HG03025 (cell line): Measurements from ENCODE around the gene UPF2.
"Not testable (repeated sequence)": the region's sequence is repeated elsewhere in the genome, so short reads cannot be mapped to it uniquely, and the experiment has no call there.

ENCODE experiments used
- ATAC-seq: cut with Tn5 transposase; IDR thresholded peaks from one replicate; pipeline ENCODE4 v1.9.1; 2021; ENCODE audit warnings: mild to moderate bottlenecking, moderate library complexity; ENCODE audit not compliant: unreplicated experiment, low FRiP score

Gene UPF2

DNA sequence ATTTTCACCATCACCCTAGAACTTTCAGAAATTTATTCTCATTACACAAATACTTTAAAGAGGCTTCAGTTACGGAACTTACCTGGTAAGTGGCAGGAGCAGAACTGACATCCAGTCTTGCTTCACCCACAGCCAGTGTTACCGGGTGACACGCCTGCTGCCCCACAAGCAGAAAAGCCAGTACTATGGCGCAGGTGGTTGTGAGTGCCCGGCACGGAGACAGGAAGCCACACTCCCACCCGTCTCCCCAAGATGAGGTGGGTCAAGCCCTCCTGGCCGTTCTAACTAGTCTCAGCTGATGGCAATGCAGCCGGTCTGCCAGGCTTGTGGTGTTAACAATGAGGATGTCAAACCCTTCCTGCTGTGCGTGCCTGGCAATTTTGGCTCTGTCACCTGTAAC is 132.5 kb downstream of the UPF2 start:
- no peak for ATAC-seq

DNA sequence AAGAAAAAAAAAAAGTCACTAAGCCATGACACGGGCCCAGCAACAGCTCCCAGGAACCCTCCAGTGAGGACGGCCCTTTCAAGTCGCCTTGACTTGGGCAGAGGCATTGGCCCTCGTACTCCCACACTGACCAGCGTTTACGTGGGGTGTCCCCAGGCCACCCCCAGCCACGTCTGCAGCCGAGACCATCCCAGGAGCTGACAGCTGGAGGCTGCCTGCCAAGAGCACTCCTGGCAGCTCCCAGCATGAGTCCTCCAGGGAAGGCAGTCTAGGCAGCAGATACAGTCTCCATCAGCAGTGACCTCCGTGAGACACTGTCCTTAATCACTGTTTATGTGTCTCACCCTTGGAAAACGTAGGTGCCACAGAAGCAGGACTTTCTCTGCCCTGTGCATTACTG is 133.0 kb downstream of the UPF2 start:
- no peak for ATAC-seq

- no peak for ATAC-seq
Observed at GRCh38 chr10:11908991-11909390, 133.6 kb downstream of the UPF2 start.

DNA sequence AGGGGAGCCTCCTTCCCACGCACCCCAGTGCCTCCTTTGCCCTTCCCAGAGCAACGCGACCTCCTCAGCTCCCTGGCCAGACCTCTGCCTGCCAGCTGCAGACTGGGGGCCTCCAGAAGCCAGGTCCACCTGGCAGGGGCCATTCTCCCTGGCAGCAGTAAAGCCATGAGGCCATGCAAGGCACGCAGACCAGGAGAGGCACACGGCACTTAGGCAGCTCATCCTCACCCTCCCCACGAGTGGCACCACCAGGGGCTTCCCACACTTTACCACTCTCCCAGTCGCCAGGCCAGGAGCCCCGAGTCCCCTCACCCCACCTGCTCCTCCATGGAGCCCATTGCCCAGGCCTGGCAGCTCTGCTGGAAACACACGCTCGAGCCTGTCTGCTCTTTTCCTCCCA is 134.1 kb downstream of the UPF2 start:
- no peak for ATAC-seq

DNA sequence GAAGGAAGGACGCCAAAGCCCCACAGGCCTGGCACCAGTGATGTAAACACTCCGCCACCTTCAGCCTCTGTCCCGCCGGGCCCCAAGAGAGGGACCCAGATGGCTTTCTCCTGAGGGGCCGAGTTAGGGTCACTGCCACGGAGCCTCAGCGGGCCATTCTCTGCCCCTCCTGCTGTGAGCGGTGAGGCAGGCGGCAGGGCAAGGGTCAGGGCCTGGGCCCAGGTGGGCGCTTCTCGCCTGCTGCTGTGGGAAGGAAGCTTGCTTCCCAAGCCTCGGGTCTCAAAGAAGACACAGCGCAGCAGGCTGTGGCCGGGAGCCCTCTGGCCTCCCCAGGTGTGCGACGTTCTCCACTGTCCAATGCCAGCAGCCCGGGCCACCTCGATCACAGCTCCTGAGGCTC is 134.7 kb downstream of the UPF2 start:
- no peak for ATAC-seq

DNA sequence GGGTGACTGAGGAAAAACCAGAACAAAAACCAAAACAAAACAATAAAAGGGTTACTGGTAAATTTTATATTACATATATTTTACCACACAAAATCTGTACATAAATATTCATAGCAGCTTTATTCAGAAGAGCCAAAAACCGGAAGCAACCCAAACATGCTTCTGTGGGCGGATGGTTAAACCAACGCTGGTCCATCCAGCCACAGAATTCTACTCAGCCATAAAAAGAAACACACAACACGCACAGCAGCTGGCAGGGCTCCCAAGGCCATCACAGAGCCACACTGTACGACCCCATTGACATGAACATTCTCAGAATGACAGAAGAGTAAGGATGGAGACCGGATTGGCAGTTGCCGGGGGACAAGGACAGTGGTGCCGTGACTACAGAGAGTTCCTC is 135.9 kb downstream of the UPF2 start:
- ATAC-seq = no peak

GRCh38 chr10:11902646-11903045 is 140.0 kb downstream of the UPF2 start:
- no peak for ATAC-seq

- ATAC-seq = no peak
Observed at GRCh38 chr10:11901833-11902475, 140.7 kb downstream of the UPF2 start.

DNA sequence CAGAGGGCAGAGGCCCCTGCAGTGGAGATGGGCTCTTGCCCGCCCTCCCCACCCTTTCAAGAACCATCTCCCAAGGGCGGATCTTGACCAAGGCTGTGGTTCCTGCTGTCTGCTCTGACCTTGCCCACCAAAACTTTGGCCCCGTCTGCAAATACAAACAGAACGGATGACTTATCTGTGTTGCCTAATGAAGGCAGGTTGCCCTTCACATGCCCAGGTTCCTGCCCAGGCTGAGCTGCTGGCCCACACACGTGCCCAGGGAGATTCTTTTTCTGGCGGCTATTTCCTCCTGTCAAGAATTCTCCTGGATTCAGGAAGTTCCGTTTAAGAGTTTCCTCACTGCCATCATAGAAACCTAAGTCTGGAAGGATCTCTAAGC is 141.2 kb downstream of the UPF2 start:
- no peak for ATAC-seq

- ATAC-seq = no peak
Observed at GRCh38 chr10:11901036-11901301, 141.6 kb downstream of the UPF2 start.

DNA sequence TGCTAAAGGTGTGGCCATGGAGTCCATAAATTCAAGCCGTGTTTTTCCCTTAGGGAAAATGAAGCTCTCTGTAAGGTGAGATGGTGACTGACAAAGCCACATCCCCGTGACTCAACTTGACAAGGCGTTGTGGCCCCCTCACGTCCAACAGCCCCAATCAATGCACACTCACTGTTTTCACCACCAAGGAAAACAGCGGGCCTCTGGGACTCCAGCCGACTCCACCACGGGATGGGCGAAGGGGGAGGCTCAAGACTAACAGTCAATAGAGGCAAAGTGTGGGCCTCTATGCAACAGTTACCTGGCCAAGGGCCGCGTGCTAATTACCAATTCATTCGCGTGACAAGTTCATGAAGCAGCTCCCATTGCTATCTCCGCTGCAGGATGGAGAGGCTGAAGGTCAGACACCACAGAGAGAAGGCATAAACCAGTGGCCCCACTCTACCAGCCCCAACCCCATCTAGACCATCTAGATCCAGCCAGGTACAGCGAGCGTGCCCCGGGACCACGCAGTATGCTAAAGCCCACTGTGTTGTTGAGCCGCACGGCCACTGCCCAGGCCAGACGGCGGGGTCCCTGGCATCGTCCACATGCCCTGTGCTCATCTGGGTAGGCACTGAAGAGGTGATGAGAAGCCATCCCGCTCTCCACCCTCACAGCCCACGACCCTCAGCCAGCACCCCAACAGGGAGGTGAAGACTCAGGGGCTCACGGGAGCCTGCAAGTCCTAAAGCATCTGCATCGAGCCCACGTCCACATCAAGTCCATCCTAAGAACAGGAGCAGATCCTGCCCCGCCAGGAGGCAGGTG is 143.3 kb downstream of the UPF2 start:
- no peak for ATAC-seq

- no peak for ATAC-seq
Observed at GRCh38 chr10:11898372-11899066, 144.1 kb downstream of the UPF2 start.

DNA sequence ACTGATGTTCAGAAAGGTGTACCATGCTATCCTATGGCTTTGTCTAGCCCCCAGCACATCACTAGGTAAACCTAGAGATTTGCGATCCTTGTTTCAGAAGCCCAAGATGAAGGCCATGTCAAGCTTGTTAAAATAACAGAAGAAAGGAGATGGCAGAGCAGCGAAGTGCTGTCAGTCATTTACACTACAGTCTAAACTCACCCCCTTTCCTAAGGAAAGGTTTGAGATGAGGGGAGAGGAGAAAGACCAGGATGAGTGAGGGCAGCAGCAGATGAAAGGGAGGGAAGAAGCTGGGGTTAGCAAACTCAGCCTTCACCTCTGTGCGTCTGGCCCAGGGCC is 144.6 kb downstream of the UPF2 start:
- no peak for ATAC-seq

GRCh38 chr10:11896549-11897200 is 145.9 kb downstream of the UPF2 start:
- ATAC-seq = no peak

GRCh38 chr10:11895598-11895997 is 147.0 kb downstream of the UPF2 start:
- ATAC-seq = no peak

DNA sequence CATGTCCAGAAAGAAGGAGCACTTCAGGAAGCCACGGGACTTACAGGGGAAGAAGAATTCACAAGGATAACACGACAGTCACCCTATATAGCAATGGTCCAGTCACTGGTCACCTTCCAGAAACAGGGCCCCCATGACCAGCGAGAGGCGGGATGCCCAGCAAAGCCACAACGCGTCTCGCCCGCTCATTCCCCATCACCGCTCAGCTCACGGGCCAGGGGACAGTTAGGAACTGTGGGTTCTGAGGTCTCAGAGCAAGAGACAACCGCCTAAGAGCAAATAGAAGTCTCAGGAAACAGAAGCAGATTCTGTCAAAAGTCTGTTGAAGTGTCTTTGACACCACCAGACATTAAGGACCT is 147.5 kb downstream of the UPF2 start:
- ATAC-seq = no peak

DNA sequence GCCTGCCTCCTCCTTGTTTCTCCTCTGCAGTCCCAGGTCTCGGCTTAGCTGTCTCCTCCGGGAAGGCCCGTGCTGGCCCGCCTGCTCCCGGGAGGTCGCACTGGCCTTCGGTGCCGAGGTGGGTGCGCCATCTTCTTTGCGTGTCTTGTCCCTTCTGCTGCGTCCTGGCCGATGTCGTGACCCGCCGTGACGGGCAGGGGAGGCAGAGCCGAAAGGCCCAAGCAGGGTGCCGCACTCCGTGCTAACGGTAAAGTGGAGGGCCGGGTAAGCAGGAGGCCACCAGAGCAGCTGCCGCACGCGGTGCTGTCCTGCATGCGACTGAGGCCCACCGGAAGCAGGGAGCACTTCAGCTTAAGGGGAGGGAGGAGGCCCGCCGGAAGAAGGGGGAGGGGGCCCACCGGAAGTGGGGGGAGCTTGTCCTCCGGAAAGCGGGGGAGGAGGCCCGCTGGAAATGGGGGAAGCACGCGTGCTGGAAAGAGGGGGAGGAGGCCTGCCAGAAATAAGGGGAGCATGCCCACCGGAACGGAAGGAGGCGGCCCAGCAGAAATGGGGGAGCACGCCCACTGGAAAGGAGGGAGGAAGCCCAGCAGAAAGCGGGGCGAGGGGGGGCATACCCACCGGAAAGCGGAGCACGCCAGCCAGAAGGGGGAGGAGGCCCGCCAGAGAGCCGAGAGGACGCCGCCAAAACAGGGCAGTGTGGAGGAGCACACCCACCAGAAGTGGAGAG is 148.1 kb downstream of the UPF2 start:
- ATAC-seq = no peak

GRCh38 chr10:11893749-11894278 is 148.8 kb downstream of the UPF2 start:
- no peak for ATAC-seq

DNA sequence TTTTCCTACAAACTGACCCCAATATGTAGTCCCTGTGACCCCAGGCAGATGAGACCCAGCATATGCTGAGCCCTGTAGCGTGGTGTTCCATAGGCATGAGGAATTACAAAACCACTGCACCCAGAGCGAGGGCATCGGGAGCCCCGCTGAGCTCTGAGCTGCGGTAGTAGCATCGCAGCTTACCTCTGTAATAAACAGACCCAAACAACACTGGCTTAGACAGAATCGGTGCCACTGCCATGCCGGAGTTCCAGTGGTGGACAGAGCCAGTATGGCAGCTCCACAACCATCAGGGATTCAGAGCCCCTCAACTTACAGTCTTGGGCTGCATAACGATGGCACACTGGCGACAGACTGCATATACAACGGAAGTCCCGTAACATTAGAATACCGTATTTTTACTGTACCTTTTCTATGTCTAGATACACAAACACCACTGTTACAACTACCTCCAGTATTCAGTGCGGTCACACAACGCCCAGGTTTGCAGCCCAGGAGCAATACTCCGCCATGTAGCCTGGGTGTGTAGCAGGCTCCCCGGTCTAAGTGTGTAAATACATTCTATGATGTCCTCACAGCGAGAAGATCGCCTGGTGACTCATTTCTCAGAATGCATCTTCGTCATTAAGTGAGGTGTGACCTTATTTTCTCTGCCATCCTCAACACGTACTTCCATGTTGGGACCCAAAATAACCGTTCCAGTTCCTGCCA is 150.7 kb downstream of the UPF2 start:
- ATAC-seq = no peak

DNA sequence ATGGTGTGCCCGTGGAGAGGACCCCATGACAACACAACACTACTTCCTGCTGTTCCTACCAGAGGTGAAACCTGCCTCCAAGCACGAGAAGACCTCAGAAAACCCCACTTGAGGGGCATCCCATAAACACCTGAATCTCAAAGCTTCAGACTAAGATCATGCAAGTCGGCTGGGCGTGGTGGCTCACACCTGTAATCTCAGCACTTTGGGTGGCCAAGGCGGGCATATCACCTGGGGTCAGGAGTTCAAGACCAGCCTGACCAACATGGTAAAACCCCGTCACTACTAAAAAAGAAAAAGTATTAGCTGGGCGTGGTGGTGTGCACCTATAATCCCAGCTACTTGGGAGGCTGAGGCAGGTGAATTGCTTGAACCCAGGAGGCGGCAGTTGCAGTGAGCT is 153.3 kb downstream of the UPF2 start:
- not testable (repeated sequence) for ATAC-seq
